B cell (primary cell): ENCODE data around the gene THSD4.

Experiments used
- CTCF ChIP-seq: fragments of 200-600 bp; IDR thresholded peaks from one replicate; pipeline ENCODE4 v1.8.0; 2022; ENCODE audit warnings: antibody characterized with exemption, mild to moderate bottlenecking
- EZH2 ChIP-seq: IDR thresholded peaks from 2 replicates; pipeline ENCODE4 v1.6.1; 2012; ENCODE audit warnings: borderline replicate concordance, low read depth, mild to moderate bottlenecking, moderate library complexity, low read length; ENCODE audit not compliant: insufficient read depth, poor library complexity, severe bottlenecking

GRCh38 chr15:71393383-71393782, 278.1 kb downstream of the THSD4 start:
- TF ChIP-seq CTCF (no peak), EZH2 (no peak)
